Measurements from ENCODE around the gene DUSP10. TPM values are rescaled to one million over a fixed set of nuclear protein-coding genes. Genes with fewer than 3 reads are reported as not detected.
A peak's percentile ranks its signal among the peaks of the same experiment; 100 is the strongest.

DUSP10 gene
- total RNA-seq, 4 donors from 2014 or later, result 3.8 to 7.3 (median 4.4) TPM

DNA sequence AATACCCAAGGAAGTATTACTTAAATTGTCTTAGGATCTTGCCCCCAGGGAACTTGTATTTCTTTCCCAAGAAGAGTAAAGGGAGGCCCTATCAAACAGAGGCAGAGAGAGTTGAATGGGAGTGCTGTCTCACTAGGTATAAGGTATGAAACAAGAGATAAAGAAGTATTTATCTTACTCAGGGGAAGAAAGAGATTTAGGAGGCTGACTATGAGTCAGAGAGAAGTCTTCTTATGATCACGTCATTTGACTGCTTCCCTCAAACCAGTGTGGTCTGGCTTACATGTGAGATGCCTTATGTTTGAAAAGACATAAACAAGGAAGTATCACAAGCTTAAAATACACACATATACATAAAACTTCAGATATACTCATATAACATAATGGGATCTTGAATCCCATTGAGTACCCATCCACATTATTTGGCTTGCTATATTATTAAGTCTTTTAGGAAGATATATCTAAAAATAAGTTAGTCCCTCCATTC is 29.6 kb downstream of the DUSP10 start:
- 72 to 77% methylated on average over 1 of the region's 1 CpG for WGBS, 2 donors
- Histone ChIP-seq H3K27ac (peak overlapping the region in 2 of 4 donors; percentile 9 to 64), H3K4me1 (peaks cover 0 to 13% (median 5%) of the 10 kb centered on the region in 4 donors)

GRCh38 chr1:221711656-221712055 is 30.2 kb downstream of the DUSP10 start:
- Histone ChIP-seq H3K9me3 (no peaks in the 10 kb centered on the region), H3K4me3 (no peak overlapping the region), H3K27ac (peak overlapping the region in 2 of 4 donors; percentile 9 to 64), H3K36me3 (no peaks in the 10 kb centered on the region), H3K4me1 (peaks cover 0 to 13% (median 5%) of the 10 kb centered on the region in 4 donors), H3K27me3 (no peaks in the 10 kb centered on the region)
- DNase-seq (ENCODE audit: low spot score in 2 of 2), result no peak
- no peak for TF ChIP-seq EP300 (IDR thresholded peaks at IDR 0.05)
- TF ChIP-seq, protein P1, sequence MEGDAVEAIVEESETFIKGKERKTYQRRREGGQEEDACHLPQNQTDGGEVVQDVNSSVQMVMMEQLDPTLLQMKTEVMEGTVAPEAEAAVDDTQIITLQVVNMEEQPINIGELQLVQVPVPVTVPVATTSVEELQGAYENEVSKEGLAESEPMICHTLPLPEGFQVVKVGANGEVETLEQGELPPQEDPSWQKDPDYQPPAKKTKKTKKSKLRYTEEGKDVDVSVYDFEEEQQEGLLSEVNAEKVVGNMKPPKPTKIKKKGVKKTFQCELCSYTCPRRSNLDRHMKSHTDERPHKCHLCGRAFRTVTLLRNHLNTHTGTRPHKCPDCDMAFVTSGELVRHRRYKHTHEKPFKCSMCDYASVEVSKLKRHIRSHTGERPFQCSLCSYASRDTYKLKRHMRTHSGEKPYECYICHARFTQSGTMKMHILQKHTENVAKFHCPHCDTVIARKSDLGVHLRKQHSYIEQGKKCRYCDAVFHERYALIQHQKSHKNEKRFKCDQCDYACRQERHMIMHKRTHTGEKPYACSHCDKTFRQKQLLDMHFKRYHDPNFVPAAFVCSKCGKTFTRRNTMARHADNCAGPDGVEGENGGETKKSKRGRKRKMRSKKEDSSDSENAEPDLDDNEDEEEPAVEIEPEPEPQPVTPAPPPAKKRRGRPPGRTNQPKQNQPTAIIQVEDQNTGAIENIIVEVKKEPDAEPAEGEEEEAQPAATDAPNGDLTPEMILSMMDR (IDR thresholded peaks at IDR 0.05), result no peak
- TF ChIP-seq POLR2A (IDR thresholded peaks at IDR 0.05), result no peak
- 88 to 100% methylated on average over 1 of the region's 1 CpG for WGBS, 2 donors

More for the DNA sequence above, 29.6 kb downstream of the DUSP10 start:
- Histone ChIP-seq H3K27me3 (no peaks in the 10 kb centered on the region), H3K36me3 (no peaks in the 10 kb centered on the region), H3K4me3 (no peak overlapping the region), H3K9me3 (no peaks in the 10 kb centered on the region)
- TF ChIP-seq EP300 (IDR thresholded peaks at IDR 0.05) (peak in 1 of 2 donors; percentile 55), POLR2A (IDR thresholded peaks at IDR 0.05) (no peak)
- TF ChIP-seq, protein P1 (IDR thresholded peaks at IDR 0.05), result no peak
- no peak for DNase-seq (ENCODE audit: low spot score in 2 of 2)

- Histone ChIP-seq H3K4me3 (no peak overlapping the region), H3K4me1 (peaks cover 0 to 13% (median 5%) of the 10 kb centered on the region in 4 donors), H3K27ac (peak overlapping the region in 2 of 4 donors; percentile 9 to 64), H3K36me3 (peaks cover 0 to 2% (median 0%) of the 10 kb centered on the region in 3 donors), H3K27me3 (no peaks in the 10 kb centered on the region), H3K9me3 (no peaks in the 10 kb centered on the region)
- TF ChIP-seq EP300 (IDR thresholded peaks at IDR 0.05) (no peak), POLR2A (IDR thresholded peaks at IDR 0.05) (no peak)
- TF ChIP-seq, protein P1 (IDR thresholded peaks at IDR 0.05), result no peak
- no peak for DNase-seq (ENCODE audit: low spot score in 2 of 2)
- 61 to 70% methylated on average over 3 of the region's 3 CpGs for WGBS, 2 donors
Observed at GRCh38 chr1:221711063-221711577, 30.8 kb downstream of the DUSP10 start.

GRCh38 chr1:221709854-221710253 is 32.0 kb downstream of the DUSP10 start:
- 97% methylated on average over 3 of the region's 3 CpGs for WGBS, 2 donors
- no peak overlapping the region for H3K27ac ChIP-seq
- H3K9me3 ChIP-seq, result no peaks in the 10 kb centered on the region

DNA sequence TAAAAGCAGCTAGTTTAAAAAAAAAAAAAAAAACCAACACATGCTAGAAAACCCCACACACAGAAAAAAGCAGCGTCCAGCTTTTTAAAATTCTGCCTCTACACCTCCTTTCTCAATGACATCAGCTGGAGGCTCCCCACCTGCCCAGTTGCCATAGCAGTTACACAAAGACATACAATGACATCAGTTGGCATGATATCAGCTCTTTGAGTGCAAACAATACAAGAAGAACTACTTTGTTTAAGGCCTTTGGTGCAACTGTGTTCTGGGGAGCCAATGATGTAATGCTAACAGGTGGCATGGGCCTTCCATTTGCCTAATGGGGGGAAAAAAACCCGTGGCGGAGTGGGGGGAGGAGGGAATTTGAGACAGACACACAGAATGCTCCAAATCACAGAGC is 32.9 kb downstream of the DUSP10 start:
- Histone ChIP-seq H3K4me1 (peaks cover 0 to 10% (median 4%) of the 10 kb centered on the region in 4 donors), H3K36me3 (peaks cover 0 to 12% (median 0%) of the 10 kb centered on the region in 3 donors)
- 44 to 46% methylated on average over 3 of the region's 3 CpGs for WGBS, 2 donors

More at GRCh38 chr1:221709854-221710253, 32.0 kb downstream of the DUSP10 start:
- no peak for TF ChIP-seq EP300 (IDR thresholded peaks at IDR 0.05)
- TF ChIP-seq, protein P1 (IDR thresholded peaks at IDR 0.05), result no peak
- no peak for TF ChIP-seq POLR2A (IDR thresholded peaks at IDR 0.05)
- H3K27me3 ChIP-seq, result no peaks in the 10 kb centered on the region
- peaks cover 0 to 10% (median 4%) of the 10 kb centered on the region in 4 donors for H3K4me1 ChIP-seq
- DNase-seq (ENCODE audit: low spot score in 2 of 2), result no peak
- no peak overlapping the region for H3K4me3 ChIP-seq
- H3K36me3 ChIP-seq, result peaks cover 0 to 12% (median 0%) of the 10 kb centered on the region in 3 donors

More for the DNA sequence above, 32.9 kb downstream of the DUSP10 start:
- Histone ChIP-seq H3K4me3 (no peak overlapping the region), H3K9me3 (no peaks in the 10 kb centered on the region), H3K27me3 (no peaks in the 10 kb centered on the region), H3K27ac (peak overlapping the region in 2 of 4 donors; percentile 20 to 29)
- DNase-seq (ENCODE audit: low spot score in 2 of 2), result no peak
- TF ChIP-seq, protein P1 (IDR thresholded peaks at IDR 0.05), result no peak
- TF ChIP-seq EP300 (IDR thresholded peaks at IDR 0.05) (no peak), POLR2A (IDR thresholded peaks at IDR 0.05) (no peak)

All from tibial nerve (tissue), 4 donors.